Measurements from ENCODE around the gene MEAK7.

Gene MEAK7

DNA sequence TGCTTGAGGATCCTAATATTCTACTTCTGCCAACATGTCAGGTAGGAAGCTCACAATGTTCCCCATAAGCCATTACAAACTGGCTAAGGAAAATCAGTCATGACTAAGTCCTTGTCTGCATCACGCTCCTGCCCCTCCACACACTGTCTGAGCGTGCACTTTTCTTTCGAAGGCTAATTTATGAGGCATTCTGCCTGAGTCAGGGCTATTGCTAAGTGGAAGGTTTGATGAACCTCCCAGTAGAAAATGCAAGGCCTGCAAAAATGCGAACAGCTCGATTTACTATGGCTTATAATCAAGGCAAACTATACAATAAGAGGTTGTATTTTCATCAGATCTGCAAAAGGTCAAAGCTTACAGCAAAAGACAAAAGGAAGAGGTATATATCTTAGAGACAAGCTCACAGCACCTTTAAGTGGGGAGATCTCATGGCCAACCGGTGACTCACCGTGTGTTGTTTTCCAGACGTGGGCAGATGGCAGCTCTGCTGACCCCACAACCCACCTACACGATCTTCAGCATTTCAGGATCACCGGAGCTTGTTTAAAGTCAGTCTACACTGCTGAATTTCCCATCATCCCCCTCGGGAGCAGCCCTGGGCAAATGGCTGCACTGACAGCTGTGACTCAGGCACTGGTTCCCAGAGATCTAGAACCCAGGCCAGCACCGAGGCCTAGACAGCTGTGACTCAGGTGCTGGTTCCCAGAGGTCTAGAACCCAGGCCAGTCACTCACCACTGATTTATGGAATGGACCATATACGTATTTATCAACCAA is 26.1 kb downstream of the MEAK7 start:
- TF ChIP-seq SUZ12 (IDR thresholded peaks at IDR 0.05; ENCODE audit: extremely low read depth, insufficient read depth, insufficient read length), result no peak
- peaks cover 2% of the 10 kb centered on the region for H3K4me1 ChIP-seq (ENCODE audit: insufficient read depth, insufficient read length)
- no peak overlapping the region for H3K4me3 ChIP-seq (ENCODE audit: insufficient read length, low read depth)
- peaks cover 10% of the 10 kb centered on the region; the same call in 1 of the 2 replicates for H3K9me3 ChIP-seq (ENCODE audit: insufficient read depth, low read length)
- H3K9ac ChIP-seq (ENCODE audit: insufficient read length, low read depth), result no peak overlapping the region
- peaks cover 49% of the 10 kb centered on the region for H3K36me3 ChIP-seq (ENCODE audit: insufficient read depth, insufficient read length, low read length)
- no peaks in the 10 kb centered on the region for H3K27me3 ChIP-seq (ENCODE audit: insufficient read depth, insufficient read length)
- no peak for DNase-seq (ENCODE audit: low read depth, low spot score)

DNA sequence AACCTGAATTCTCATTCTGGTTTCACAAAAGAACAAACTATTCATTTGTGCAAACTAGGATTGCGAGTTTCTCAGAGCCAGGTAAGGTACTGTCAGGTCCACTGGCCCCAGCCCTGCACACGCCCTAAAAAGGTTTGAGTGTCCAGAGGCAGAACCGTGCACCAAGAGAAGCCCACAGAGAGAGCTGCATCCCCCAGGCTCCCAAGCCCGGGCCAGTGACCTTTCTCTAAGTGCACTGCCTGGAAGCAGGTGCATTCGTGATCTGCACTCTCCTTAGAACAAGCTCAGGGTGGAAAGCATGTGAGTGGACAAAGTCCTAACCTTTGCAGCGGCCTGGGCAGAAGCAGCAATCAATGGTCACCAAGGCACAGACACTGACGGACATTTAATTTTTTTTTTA is 26.8 kb downstream of the MEAK7 start:
- peaks cover 10% of the 10 kb centered on the region; the same call in 1 of the 2 replicates for H3K9me3 ChIP-seq (ENCODE audit: insufficient read depth, low read length)
- peaks cover 42% of the 10 kb centered on the region for H3K36me3 ChIP-seq (ENCODE audit: insufficient read depth, insufficient read length, low read length)
- peaks cover 2% of the 10 kb centered on the region for H3K4me1 ChIP-seq (ENCODE audit: insufficient read depth, insufficient read length)
- no peaks in the 10 kb centered on the region for H3K27me3 ChIP-seq (ENCODE audit: insufficient read depth, insufficient read length)
- DNase-seq (ENCODE audit: low read depth, low spot score), result no peak
- no peak overlapping the region for H3K4me3 ChIP-seq (ENCODE audit: insufficient read length, low read depth)
- TF ChIP-seq YY1 (IDR thresholded peaks at IDR 0.05; ENCODE audit: insufficient read depth, insufficient read length) (no peak), SUZ12 (IDR thresholded peaks at IDR 0.05; ENCODE audit: extremely low read depth, insufficient read depth, insufficient read length) (no peak), ZNF274 (IDR thresholded peaks at IDR 0.05; ENCODE audit: low read depth, low read length) (no peak)
- no peak overlapping the region for H3K9ac ChIP-seq (ENCODE audit: insufficient read length, low read depth)

DNA sequence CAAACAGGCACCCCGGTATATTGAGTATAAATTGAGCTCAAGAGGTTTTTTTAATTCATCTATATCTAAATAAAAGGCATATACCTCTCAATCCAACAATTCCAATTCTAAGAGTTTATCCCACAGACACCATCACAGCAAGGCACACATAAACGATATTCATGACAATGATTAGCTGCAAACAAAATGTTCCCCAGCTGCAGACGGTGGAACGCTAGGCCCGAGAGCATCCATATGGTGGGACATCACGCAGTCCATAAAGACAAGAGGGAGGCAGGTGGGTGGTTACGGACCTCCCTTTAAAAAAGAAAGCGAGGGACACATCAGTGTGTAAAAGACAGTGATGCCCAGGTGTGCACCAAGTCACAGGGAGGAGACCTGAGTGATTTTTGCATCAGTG is 28.1 kb downstream of the MEAK7 start:
- Histone ChIP-seq H3K9ac (ENCODE audit: insufficient read length, low read depth) (no peak overlapping the region), H3K36me3 (ENCODE audit: insufficient read depth, insufficient read length, low read length) (peaks cover 39% of the 10 kb centered on the region), H3K4me1 (ENCODE audit: insufficient read depth, insufficient read length) (peaks cover 2% of the 10 kb centered on the region), H3K27me3 (ENCODE audit: insufficient read depth, insufficient read length) (no peaks in the 10 kb centered on the region), H3K4me3 (ENCODE audit: insufficient read length, low read depth) (no peak overlapping the region), H3K9me3 (ENCODE audit: insufficient read depth, low read length) (peaks cover 16% of the 10 kb centered on the region; the same call in 1 of the 2 replicates)
- no peak for DNase-seq (ENCODE audit: low read depth, low spot score)
- no peak for TF ChIP-seq SUZ12 (IDR thresholded peaks at IDR 0.05; ENCODE audit: extremely low read depth, insufficient read depth, insufficient read length)
- no peak for TF ChIP-seq YY1 (IDR thresholded peaks at IDR 0.05; ENCODE audit: insufficient read depth, insufficient read length)
- TF ChIP-seq ZNF274 (IDR thresholded peaks at IDR 0.05; ENCODE audit: low read depth, low read length), result no peak

DNA sequence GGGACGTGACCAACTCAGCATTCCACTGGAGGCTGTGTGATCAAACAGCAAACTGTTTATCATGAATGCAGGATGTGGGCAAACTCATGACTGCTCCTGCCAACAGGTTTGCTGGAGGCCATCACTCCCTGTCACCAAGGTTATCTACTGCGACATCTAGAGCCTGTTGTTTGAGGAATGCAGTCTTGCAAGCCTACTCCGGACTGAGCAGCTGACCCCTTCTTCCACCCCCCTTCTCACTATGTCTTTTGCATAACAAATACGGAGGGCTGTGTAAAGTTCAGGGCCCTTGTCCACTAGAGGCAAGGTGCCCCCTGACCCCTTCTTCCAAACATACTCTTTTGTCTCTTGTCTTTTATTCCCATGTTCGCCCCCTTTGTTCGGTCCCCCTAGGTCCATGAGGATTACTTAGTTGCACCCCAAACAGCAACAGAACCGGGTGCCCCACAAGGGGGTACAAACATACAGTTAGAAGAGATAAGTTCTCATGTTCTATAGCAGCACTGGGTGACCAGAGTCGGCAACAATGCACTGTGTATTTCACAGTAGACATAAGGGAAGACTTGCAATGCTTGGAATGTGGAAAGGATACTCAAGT is 28.7 kb downstream of the MEAK7 start:
- Histone ChIP-seq H3K4me3 (ENCODE audit: insufficient read length, low read depth) (no peak overlapping the region), H3K36me3 (ENCODE audit: insufficient read depth, insufficient read length, low read length) (peaks cover 33% of the 10 kb centered on the region), H3K9me3 (ENCODE audit: insufficient read depth, low read length) (peaks cover 16% of the 10 kb centered on the region; the same call in 1 of the 2 replicates), H3K27me3 (ENCODE audit: insufficient read depth, insufficient read length) (no peaks in the 10 kb centered on the region), H3K9ac (ENCODE audit: insufficient read length, low read depth) (no peak overlapping the region), H3K4me1 (ENCODE audit: insufficient read depth, insufficient read length) (peaks cover 2% of the 10 kb centered on the region)
- DNase-seq (ENCODE audit: low read depth, low spot score), result no peak
- no peak for TF ChIP-seq SUZ12 (IDR thresholded peaks at IDR 0.05; ENCODE audit: extremely low read depth, insufficient read depth, insufficient read length)
- no peak for TF ChIP-seq YY1 (IDR thresholded peaks at IDR 0.05; ENCODE audit: insufficient read depth, insufficient read length)
- no peak for TF ChIP-seq ZNF274 (IDR thresholded peaks at IDR 0.05; ENCODE audit: low read depth, low read length)

DNA sequence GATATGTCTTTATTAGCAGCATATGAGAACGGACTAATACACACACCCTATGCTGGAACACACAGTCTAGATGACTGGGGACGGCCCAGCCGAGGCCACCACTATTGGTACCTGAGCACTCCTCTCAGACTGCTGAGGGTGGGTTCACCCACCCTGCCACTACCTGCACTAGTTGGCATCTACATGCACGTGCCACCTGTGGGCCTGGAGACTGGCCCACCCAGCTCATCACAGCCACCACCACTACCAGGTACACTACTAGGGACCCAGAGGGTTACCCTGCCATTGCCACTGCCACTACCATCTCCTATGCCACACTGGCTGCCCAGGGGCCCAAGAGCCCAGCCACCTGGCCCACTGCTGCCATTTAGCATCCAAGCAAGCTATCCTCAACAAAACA is 32.5 kb downstream of the MEAK7 start:
- TF ChIP-seq YY1 (IDR thresholded peaks at IDR 0.05; ENCODE audit: insufficient read depth, insufficient read length), result no peak
- no peak for TF ChIP-seq ZNF274 (IDR thresholded peaks at IDR 0.05; ENCODE audit: low read depth, low read length)
- no peak for TF ChIP-seq SUZ12 (IDR thresholded peaks at IDR 0.05; ENCODE audit: extremely low read depth, insufficient read depth, insufficient read length)
- Histone ChIP-seq H3K27me3 (ENCODE audit: insufficient read depth, insufficient read length) (no peaks in the 10 kb centered on the region), H3K4me1 (ENCODE audit: insufficient read depth, insufficient read length) (peaks cover 2% of the 10 kb centered on the region), H3K36me3 (ENCODE audit: insufficient read depth, insufficient read length, low read length) (peaks cover 12% of the 10 kb centered on the region), H3K4me3 (ENCODE audit: insufficient read length, low read depth) (no peak overlapping the region), H3K9me3 (ENCODE audit: insufficient read depth, low read length) (peaks cover 23% of the 10 kb centered on the region), H3K9ac (ENCODE audit: insufficient read length, low read depth) (no peak overlapping the region)
- no peak for DNase-seq (ENCODE audit: low read depth, low spot score)

DNA sequence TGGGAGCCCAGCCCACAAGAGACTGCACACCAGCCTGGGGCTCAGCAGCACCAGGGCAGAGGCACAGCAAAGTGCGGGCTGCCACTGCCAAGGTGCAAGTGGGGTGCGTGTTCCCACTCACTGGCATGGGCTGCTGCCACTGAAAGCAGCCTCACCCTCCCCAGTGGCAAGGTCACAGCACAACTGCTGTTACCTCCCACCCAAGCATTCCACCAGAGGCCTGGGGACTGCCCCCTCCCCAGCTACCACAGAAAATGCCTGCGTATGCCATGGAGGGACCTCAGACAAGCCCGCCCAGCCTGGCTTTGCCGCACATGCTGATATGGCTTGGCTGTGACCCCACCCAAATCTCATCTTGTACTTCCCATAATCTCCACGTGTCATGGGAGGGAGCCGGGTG is 33.1 kb downstream of the MEAK7 start:
- H3K36me3 ChIP-seq (ENCODE audit: insufficient read depth, insufficient read length, low read length), result peaks cover 10% of the 10 kb centered on the region
- no peaks in the 10 kb centered on the region for H3K27me3 ChIP-seq (ENCODE audit: insufficient read depth, insufficient read length)
- peaks cover 30% of the 10 kb centered on the region for H3K9me3 ChIP-seq (ENCODE audit: insufficient read depth, low read length)
- H3K4me1 ChIP-seq (ENCODE audit: insufficient read depth, insufficient read length), result peaks cover 2% of the 10 kb centered on the region
- H3K4me3 ChIP-seq (ENCODE audit: insufficient read length, low read depth), result no peak overlapping the region
- no peak overlapping the region for H3K9ac ChIP-seq (ENCODE audit: insufficient read length, low read depth)
- DNase-seq (ENCODE audit: low read depth, low spot score), result no peak
- no peak for TF ChIP-seq ZNF274 (IDR thresholded peaks at IDR 0.05; ENCODE audit: low read depth, low read length)

DNA sequence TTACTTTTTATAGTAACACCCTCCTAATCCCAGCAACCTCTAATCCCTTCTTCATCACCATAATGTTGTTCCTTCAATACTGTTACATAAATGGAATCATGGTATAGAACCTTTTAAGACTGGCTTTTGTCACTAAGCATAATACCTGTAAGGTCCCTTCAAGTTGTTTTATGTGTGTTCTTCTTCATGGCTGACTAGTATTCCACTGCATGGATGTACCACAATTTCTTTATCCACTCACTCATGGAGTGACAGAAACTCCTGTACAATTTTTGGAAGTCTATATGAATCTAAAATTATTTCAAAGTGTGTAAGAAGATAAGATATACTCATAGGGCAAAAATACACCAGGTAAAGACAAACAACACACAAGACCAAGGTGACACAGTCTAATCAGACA is 36.8 kb downstream of the MEAK7 start:
- DNase-seq (ENCODE audit: low read depth, low spot score), result no peak
- H3K4me3 ChIP-seq (ENCODE audit: insufficient read length, low read depth), result no peak overlapping the region
- peaks cover 20% of the 10 kb centered on the region for H3K9me3 ChIP-seq (ENCODE audit: insufficient read depth, low read length)
- peaks cover 21% of the 10 kb centered on the region for H3K36me3 ChIP-seq (ENCODE audit: insufficient read depth, insufficient read length, low read length)
- TF ChIP-seq YY1 (IDR thresholded peaks at IDR 0.05; ENCODE audit: insufficient read depth, insufficient read length), result no peak
- TF ChIP-seq ZNF274 (IDR thresholded peaks at IDR 0.05; ENCODE audit: low read depth, low read length), result no peak
- TF ChIP-seq SUZ12 (IDR thresholded peaks at IDR 0.05; ENCODE audit: extremely low read depth, insufficient read depth, insufficient read length), result no peak
- H3K27me3 ChIP-seq (ENCODE audit: insufficient read depth, insufficient read length), result no peaks in the 10 kb centered on the region
- H3K9ac ChIP-seq (ENCODE audit: insufficient read length, low read depth), result no peak overlapping the region
- no peaks in the 10 kb centered on the region for H3K4me1 ChIP-seq (ENCODE audit: insufficient read depth, insufficient read length)

All from NT2/D1 (cell line).